Measurements from ENCODE around the gene PPP1R9B. TPM values are rescaled to one million over a fixed set of nuclear protein-coding genes. Genes with fewer than 3 reads are reported as not detected.

Gene PPP1R9B
- total RNA-seq, 1 donor from 2014 or later = 58.6 TPM

- Mint-ChIP-seq H3K4me3 (peak overlapping the region; percentile 78), H3K36me3 (no peaks in the 10 kb centered on the region), H3K27me3 (ENCODE audit: low read depth) (no peaks in the 10 kb centered on the region), H3K9me3 (no peaks in the 10 kb centered on the region), H3K4me1 (peaks cover 37% of the 10 kb centered on the region), H3K27ac (no peak overlapping the region)
- DNase-seq (ENCODE audit: low spot score in 2 of 2, unreplicated experiment in 2 of 2) = no peak
- no peak for TF ChIP-seq CTCF (IDR thresholded peaks at IDR 0.05; ENCODE audit: unreplicated experiment)
These were observed 2.3 kb upstream of the PPP1R9B start for GRCh38 chr17:50152736-50153135.

GRCh38 chr17:50151937-50152547 is 1.6 kb upstream of the PPP1R9B start:
- Mint-ChIP-seq H3K27me3 (ENCODE audit: low read depth) (no peaks in the 10 kb centered on the region), H3K4me3 (peak overlapping the region; percentile 78), H3K36me3 (no peaks in the 10 kb centered on the region), H3K9me3 (no peaks in the 10 kb centered on the region), H3K4me1 (peaks cover 44% of the 10 kb centered on the region), H3K27ac (peak overlapping the region; percentile 91)
- TF ChIP-seq CTCF (IDR thresholded peaks at IDR 0.05; ENCODE audit: unreplicated experiment) = no peak
- DNase-seq (ENCODE audit: low spot score in 2 of 2, unreplicated experiment in 2 of 2) = peak in 1 of 2 experiments; percentile 61

GRCh38 chr17:50151041-50151936 is 812 bp upstream of the PPP1R9B start:
- Mint-ChIP-seq H3K27me3 (ENCODE audit: low read depth) (no peaks in the 10 kb centered on the region), H3K27ac (peak overlapping the region; percentile 94), H3K4me3 (peak overlapping the region; percentile 78), H3K9me3 (no peaks in the 10 kb centered on the region), H3K36me3 (no peaks in the 10 kb centered on the region), H3K4me1 (peaks cover 50% of the 10 kb centered on the region)
- DNase-seq (ENCODE audit: low spot score in 2 of 2, unreplicated experiment in 2 of 2) = peak; percentile 77 to 86
- TF ChIP-seq CTCF (IDR thresholded peaks at IDR 0.05; ENCODE audit: unreplicated experiment) = peak; percentile 64

GRCh38 chr17:50149417-50150353 is 792 bp downstream of the PPP1R9B start:
- Mint-ChIP-seq H3K9me3 (no peaks in the 10 kb centered on the region), H3K4me1 (peaks cover 42% of the 10 kb centered on the region), H3K36me3 (no peaks in the 10 kb centered on the region), H3K27ac (no peak overlapping the region), H3K27me3 (ENCODE audit: low read depth) (no peaks in the 10 kb centered on the region), H3K4me3 (peak overlapping the region; percentile 76)
- TF ChIP-seq CTCF (IDR thresholded peaks at IDR 0.05; ENCODE audit: unreplicated experiment) = no peak
- DNase-seq (ENCODE audit: low spot score in 2 of 2, unreplicated experiment in 2 of 2) = peak in 1 of 2 experiments; percentile 70

- no peaks in the 10 kb centered on the region for H3K27me3 Mint-ChIP-seq (ENCODE audit: low read depth)
- H3K4me3 Mint-ChIP-seq = peak overlapping the region; percentile 76
- TF ChIP-seq CTCF (IDR thresholded peaks at IDR 0.05; ENCODE audit: unreplicated experiment) = no peak
- H3K27ac Mint-ChIP-seq = no peak overlapping the region
- H3K36me3 Mint-ChIP-seq = peaks cover 5% of the 10 kb centered on the region
- DNase-seq (ENCODE audit: low spot score in 2 of 2, unreplicated experiment in 2 of 2) = no peak
- no peaks in the 10 kb centered on the region for H3K9me3 Mint-ChIP-seq
- peaks cover 35% of the 10 kb centered on the region for H3K4me1 Mint-ChIP-seq
These were observed 1.4 kb downstream of the PPP1R9B start for GRCh38 chr17:50149091-50149416.
